Neural cell (in vitro differentiated cells): ENCODE data around the gene MTERF1.

Source experiments
- EZH2 ChIP-seq: fragments of 200-600, 300-800 bp; shearing (Covaris generic), sonication (generic); IDR thresholded peaks from 2 replicates; pipeline ENCODE4 v1.6.1; 2014; ENCODE audit warnings: antibody characterized with exemption, low read length, borderline replicate concordance, mild to moderate bottlenecking; ENCODE audit not compliant: insufficient read depth, poor library complexity, severe bottlenecking
- MXI1 ChIP-seq: fragments of 450-650 bp; conservative IDR thresholded peaks from 2 replicates; pipeline ENCODE4 v1.6.1; 2014; ENCODE audit warnings: antibody characterized with exemption, mild to moderate bottlenecking; ENCODE audit not compliant: poor library complexity, severe bottlenecking
- POLR2AphosphoS5 ChIP-seq: IDR thresholded peaks from 2 replicates; pipeline ENCODE4 v1.6.1; 2012
- RAD21 ChIP-seq: fragments of 450-650 bp; conservative IDR thresholded peaks from 2 replicates; pipeline ENCODE4 v1.6.1; 2014; ENCODE audit warnings: antibody characterized with exemption, mild to moderate bottlenecking, moderate library complexity
- TF ChIP-seq, protein P1 (sequence below): fragments of 450-650 bp; IDR thresholded peaks from 2 replicates; pipeline ENCODE4 v1.5.1; 2014; ENCODE audit warnings: antibody characterized with exemption, mild to moderate bottlenecking, moderate library complexity; ENCODE audit not compliant: poor library complexity, severe bottlenecking

DNA sequence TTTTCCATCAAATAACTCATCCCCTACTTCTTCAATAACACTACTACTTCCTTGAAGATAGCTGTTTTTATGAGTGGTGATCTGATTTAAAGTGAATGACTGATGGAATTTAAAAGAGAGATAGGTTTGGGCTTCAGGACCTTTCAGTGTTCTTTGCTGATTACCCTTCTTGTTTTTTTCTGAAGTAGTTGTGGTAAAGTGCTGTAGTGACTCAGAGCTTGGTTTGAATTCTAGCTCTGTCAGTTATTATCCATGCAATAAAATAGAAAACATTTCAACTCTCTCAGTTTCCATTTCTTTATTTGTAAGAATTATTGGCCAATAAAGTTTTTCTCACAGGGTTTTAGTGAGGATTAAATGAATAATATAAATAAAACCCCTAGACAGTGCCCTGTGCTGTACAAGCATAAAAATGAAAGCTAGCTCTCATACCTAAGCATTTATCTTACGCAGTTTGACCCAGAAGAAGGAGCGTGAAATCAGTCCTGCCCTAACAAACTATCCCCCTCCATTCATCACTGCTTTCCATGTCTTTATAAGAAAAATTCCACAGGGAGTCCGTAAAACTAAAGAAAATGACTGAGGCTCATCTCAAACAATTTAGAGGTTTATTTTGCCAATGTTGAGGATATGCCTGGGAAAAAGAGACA is 35.0 kb upstream of the MTERF1 start:
- no peak for TF ChIP-seq RAD21
- TF ChIP-seq, protein P1, sequence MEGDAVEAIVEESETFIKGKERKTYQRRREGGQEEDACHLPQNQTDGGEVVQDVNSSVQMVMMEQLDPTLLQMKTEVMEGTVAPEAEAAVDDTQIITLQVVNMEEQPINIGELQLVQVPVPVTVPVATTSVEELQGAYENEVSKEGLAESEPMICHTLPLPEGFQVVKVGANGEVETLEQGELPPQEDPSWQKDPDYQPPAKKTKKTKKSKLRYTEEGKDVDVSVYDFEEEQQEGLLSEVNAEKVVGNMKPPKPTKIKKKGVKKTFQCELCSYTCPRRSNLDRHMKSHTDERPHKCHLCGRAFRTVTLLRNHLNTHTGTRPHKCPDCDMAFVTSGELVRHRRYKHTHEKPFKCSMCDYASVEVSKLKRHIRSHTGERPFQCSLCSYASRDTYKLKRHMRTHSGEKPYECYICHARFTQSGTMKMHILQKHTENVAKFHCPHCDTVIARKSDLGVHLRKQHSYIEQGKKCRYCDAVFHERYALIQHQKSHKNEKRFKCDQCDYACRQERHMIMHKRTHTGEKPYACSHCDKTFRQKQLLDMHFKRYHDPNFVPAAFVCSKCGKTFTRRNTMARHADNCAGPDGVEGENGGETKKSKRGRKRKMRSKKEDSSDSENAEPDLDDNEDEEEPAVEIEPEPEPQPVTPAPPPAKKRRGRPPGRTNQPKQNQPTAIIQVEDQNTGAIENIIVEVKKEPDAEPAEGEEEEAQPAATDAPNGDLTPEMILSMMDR: no peak
- no peak for TF ChIP-seq EZH2
- TF ChIP-seq POLR2AphosphoS5: no peak
- no peak for TF ChIP-seq MXI1
